CD8-positive, alpha-beta memory T cell (primary cell): ENCODE results near the gene PNCK. TPM values are rescaled to one million over a fixed set of nuclear protein-coding genes. Genes with fewer than 3 reads are reported as not detected.
"Not testable (repeated sequence)": the region's sequence is repeated elsewhere in the genome, so short reads cannot be mapped to it uniquely, and the experiment has no call there.

ENCODE experiments used
- CTCF ChIA-PET: fragments of 350-600 bp; sonication (Branson Sonifier 250); formaldehyde crosslinking; loops from one replicate; lab custom pipeline; 2021; ENCODE audit warnings: antibody characterized with exemption; lab: Charles Lee
- POLR2A ChIA-PET: fragments of 350-600 bp; sonication (Branson Sonifier 250); formaldehyde crosslinking; loops from one replicate; lab custom pipeline; 2021; ENCODE audit warnings: antibody characterized with exemption; lab: Charles Lee
- DNase-seq, 5 donors: peaks; one replicate each; pipeline versions ENCODE4 v3.0.0 to v3.0.0-alpha.2; 2020 to 2022; ENCODE audit warnings: mixed read lengths in 1 of 5
- H3K27ac ChIP-seq: one replicate; pipeline ENCODE4 v1.7.0; 2013; ENCODE audit warnings: low read depth, mild to moderate bottlenecking, low read length, moderate library complexity
- H3K27me3 ChIP-seq: 2 replicates; pipeline ENCODE4 v1.7.0; 2013; ENCODE audit warnings: low read length, mild to moderate bottlenecking; ENCODE audit not compliant: insufficient read depth, poor library complexity, severe bottlenecking
- H3K36me3 ChIP-seq: 2 replicates; pipeline ENCODE4 v1.7.0; 2013; ENCODE audit warnings: mild to moderate bottlenecking, low read length, moderate library complexity; ENCODE audit not compliant: insufficient read depth
- H3K4me1 ChIP-seq: 2 replicates; pipeline ENCODE4 v1.7.0; 2013; ENCODE audit warnings: mild to moderate bottlenecking, low read length, moderate library complexity; ENCODE audit not compliant: insufficient read depth
- H3K4me3 ChIP-seq: 2 replicates; pipeline ENCODE4 v1.7.0; 2013; ENCODE audit warnings: mild to moderate bottlenecking, low read length
- H3K9me3 ChIP-seq: 2 replicates; pipeline ENCODE4 v1.7.0; 2013; ENCODE audit warnings: mild to moderate bottlenecking, low read length
- H3K27ac Mint-ChIP-seq, 8 donors: one replicate each; pipeline ENCODE4 v1.8.0; 2020 to 2021; ENCODE audit warnings: mixed read lengths in 8 of 8, mild to moderate bottlenecking in 6 of 8, inconsistent platforms in 3 of 8, moderate library complexity in 3 of 8
- H3K27me3 Mint-ChIP-seq, 2 donors: one replicate each; pipeline ENCODE4 v1.8.0; 2020 to 2021; ENCODE audit warnings: mixed read lengths in 2 of 2, mild to moderate bottlenecking in 1 of 2, moderate library complexity in 1 of 2
- H3K36me3 Mint-ChIP-seq, 3 donors: one replicate each; pipeline ENCODE4 v1.8.0; 2020 to 2021; ENCODE audit warnings: mixed read lengths in 3 of 3, inconsistent platforms in 1 of 3, mild to moderate bottlenecking in 1 of 3
- H3K4me1 Mint-ChIP-seq, 3 donors: one replicate each; pipeline ENCODE4 v1.8.0; 2020 to 2021; ENCODE audit warnings: mixed read lengths in 3 of 3, inconsistent platforms in 1 of 3, mild to moderate bottlenecking in 1 of 3
- H3K4me3 Mint-ChIP-seq, 7 donors: one replicate each; pipeline ENCODE4 v1.8.0; 2020 to 2021; ENCODE audit warnings: mixed read lengths in 7 of 7, mild to moderate bottlenecking in 6 of 7, moderate library complexity in 4 of 7, inconsistent platforms in 2 of 7
- H3K9me3 Mint-ChIP-seq, 5 donors: one replicate each; pipeline ENCODE4 v1.8.0; 2020 to 2022; ENCODE audit warnings: mixed read lengths in 5 of 5, mild to moderate bottlenecking in 3 of 5, moderate library complexity in 2 of 5, inconsistent platforms in 1 of 5
- polyA plus RNA-seq: library from polyadenylated mRNA; unstranded; fragments of 300-500 nt; fragmentation: Illumina TruSeq; gene quantifications from one replicate; pipeline ENCODE4 v1.2.3, GENCODE V29; 2021
- total RNA-seq, 2 experiments: library from RNA; stranded (reverse); gene quantifications; one replicate each; pipeline ENCODE4 v1.2.3, GENCODE V29; 2021

Gene PNCK
- total and polyA plus RNA-seq, 3 experiments from 2014 or later: not detected

DNA sequence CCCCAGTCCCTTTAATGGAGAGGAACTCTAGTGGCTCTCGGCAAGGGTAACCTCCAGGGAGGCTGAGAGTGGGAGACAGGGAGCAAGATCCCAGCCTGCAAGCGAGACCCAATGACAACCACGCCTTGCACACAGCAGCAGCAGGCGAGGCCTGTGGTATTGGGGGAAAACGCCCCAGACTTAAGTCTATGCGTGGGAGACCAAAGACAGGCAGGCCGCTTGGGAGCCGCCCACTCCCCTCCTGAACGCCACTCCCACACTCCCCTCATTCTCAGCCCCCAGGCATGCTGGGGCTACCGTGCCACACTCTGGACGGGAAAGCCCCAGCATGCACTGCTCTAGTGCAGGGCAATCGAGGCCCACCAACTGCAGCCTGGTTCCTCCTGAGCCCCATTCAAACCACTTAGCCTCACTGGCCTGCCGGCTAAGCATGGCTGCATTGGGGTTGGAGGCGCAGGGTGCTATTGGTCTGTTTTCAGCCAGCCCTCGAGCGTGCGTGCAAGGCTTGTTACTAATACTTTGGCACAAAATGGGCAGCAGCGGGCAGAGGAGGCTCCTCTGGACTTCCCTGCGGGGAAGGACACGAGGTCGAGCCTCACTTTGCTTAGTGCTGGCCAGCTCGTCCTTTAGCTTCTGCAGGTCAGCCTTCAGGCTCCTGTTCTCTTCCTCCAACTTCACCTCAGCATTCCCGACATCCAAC, 28.9 kb upstream of the PNCK start:
- H3K9me3 Mint-ChIP-seq: no peaks in the 10 kb centered on the region
- peaks cover 0 to 4% (median 2%) of the 10 kb centered on the region in 3 donors for H3K4me1 Mint-ChIP-seq
- POLR2A ChIA-PET: no interaction called here
- no peak for DNase-seq
- no peaks in the 10 kb centered on the region for H3K4me1 ChIP-seq
- H3K36me3 ChIP-seq: no peaks in the 10 kb centered on the region
- no peak overlapping the region for H3K27ac ChIP-seq
- H3K4me3 ChIP-seq: no peak overlapping the region
- H3K4me3 Mint-ChIP-seq: no peak overlapping the region
- H3K27me3 Mint-ChIP-seq: peaks cover 0 to 6% of the 10 kb centered on the region in 2 donors
- no peaks in the 10 kb centered on the region for H3K27me3 ChIP-seq
- no peak overlapping the region for H3K27ac Mint-ChIP-seq
- no peaks in the 10 kb centered on the region for H3K9me3 ChIP-seq
- CTCF ChIA-PET: no interaction called here
- peaks cover 0 to 63% (median 0%) of the 10 kb centered on the region in 3 donors for H3K36me3 Mint-ChIP-seq

DNA sequence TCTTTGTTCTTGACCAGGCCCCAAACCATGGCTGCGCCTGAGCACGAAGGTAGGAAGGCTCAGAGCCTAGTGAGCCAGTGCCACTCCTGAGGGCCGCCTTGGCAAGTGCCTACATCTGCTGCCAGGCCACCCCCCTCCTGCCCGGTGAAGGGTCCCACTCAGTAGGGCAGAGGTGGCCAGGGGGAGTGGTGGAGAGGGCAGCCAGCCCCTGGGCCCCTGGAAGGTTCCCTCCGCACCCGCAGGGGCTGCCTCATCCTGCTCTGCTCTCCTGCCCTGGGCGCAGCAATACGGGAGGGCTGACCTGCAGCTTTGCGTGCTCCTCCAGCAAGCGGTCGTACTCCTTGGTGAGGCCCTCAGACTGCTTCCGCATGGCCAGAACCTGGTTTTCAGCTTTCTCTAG, 28.1 kb upstream of the PNCK start:
- H3K4me3 Mint-ChIP-seq: no peak overlapping the region
- peaks cover 0 to 8% of the 10 kb centered on the region in 2 donors for H3K27me3 Mint-ChIP-seq
- POLR2A ChIA-PET: no interaction called here
- no peaks in the 10 kb centered on the region for H3K9me3 ChIP-seq
- DNase-seq: no peak
- H3K27me3 ChIP-seq: no peaks in the 10 kb centered on the region
- H3K27ac Mint-ChIP-seq: no peak overlapping the region
- no peaks in the 10 kb centered on the region for H3K4me1 ChIP-seq
- no peaks in the 10 kb centered on the region for H3K36me3 ChIP-seq
- CTCF ChIA-PET: no interaction called here
- peaks cover 0 to 3% (median 2%) of the 10 kb centered on the region in 3 donors for H3K4me1 Mint-ChIP-seq
- no peak overlapping the region for H3K4me3 ChIP-seq
- H3K36me3 Mint-ChIP-seq: peaks cover 0 to 67% (median 0%) of the 10 kb centered on the region in 3 donors
- H3K9me3 Mint-ChIP-seq: no peaks in the 10 kb centered on the region
- H3K27ac ChIP-seq: no peak overlapping the region

DNA sequence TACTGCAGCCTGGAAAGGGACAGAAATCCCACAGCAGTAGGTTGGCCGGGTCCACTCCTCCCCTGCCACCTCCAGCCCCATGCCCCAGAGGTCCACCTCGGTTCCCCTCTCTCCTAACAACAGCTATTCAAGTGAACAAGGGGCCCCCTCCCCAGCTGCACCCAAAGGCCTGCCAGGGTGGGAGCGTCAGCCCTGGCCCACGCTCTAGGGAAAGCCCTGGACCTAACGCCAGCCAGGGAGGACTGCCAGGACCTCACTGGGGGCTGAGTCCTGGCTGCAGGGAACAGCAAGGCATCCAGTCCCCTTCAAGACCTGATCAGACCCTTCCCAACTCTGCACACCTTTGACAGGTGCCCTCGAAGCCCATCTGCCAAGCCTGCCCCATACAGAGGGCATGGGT, 27.4 kb upstream of the PNCK start:
- H3K27ac ChIP-seq: no peak overlapping the region
- H3K9me3 ChIP-seq: no peaks in the 10 kb centered on the region
- CTCF ChIA-PET: no interaction called here
- POLR2A ChIA-PET: no interaction called here
- no peaks in the 10 kb centered on the region for H3K4me1 ChIP-seq
- Mint-ChIP-seq H3K36me3 (peaks cover 0 to 64% (median 0%) of the 10 kb centered on the region in 3 donors), H3K27me3 (peaks cover 0 to 5% of the 10 kb centered on the region in 2 donors), H3K4me3 (no peak overlapping the region), H3K4me1 (peaks cover 0 to 2% (median 0%) of the 10 kb centered on the region in 3 donors), H3K27ac (no peak overlapping the region), H3K9me3 (no peaks in the 10 kb centered on the region)
- no peaks in the 10 kb centered on the region for H3K27me3 ChIP-seq
- H3K36me3 ChIP-seq: no peaks in the 10 kb centered on the region
- DNase-seq: no peak
- H3K4me3 ChIP-seq: no peak overlapping the region

DNA sequence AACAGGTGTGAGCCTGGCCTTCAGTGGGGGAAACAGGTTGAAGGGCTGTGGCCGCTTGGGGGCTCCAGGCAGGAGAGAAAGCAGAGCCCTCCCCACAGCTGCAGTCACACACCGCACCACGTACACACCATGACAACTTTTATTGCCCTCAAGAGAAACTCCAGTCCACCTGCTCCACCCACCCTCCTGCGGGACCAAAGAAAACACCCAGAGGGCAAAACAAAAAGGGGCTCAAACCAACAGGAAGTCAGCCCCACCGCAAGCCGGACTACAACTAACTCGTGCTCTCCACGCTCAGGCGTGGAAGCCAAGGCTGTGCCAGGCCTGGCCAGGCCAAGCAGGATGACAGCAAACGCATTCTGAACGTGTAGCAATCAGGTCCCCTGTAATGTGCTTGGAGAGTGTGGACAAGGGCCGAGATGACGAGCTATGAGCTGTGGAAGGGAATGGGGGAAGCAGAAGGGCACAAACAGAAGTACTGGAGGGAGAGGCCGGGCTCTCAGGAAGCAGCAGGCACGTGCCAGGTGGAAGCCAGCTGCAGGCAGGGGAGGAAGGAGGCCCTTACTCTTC, 26.8 kb upstream of the PNCK start:
- Mint-ChIP-seq H3K9me3 (no peaks in the 10 kb centered on the region), H3K4me1 (peaks cover 0 to 2% (median 0%) of the 10 kb centered on the region in 3 donors), H3K36me3 (peaks cover 0 to 68% (median 0%) of the 10 kb centered on the region in 3 donors), H3K4me3 (no peak overlapping the region), H3K27me3 (peaks cover 0 to 5% of the 10 kb centered on the region in 2 donors), H3K27ac (peak overlapping the region in 1 of 8 donors; percentile 21)
- Histone ChIP-seq H3K36me3 (no peaks in the 10 kb centered on the region), H3K4me1 (no peaks in the 10 kb centered on the region), H3K27ac (no peak overlapping the region), H3K4me3 (no peak overlapping the region), H3K9me3 (no peaks in the 10 kb centered on the region), H3K27me3 (no peaks in the 10 kb centered on the region)
- DNase-seq: no peak
- ChIA-PET CTCF (no interaction called here), POLR2A (no interaction called here)

DNA sequence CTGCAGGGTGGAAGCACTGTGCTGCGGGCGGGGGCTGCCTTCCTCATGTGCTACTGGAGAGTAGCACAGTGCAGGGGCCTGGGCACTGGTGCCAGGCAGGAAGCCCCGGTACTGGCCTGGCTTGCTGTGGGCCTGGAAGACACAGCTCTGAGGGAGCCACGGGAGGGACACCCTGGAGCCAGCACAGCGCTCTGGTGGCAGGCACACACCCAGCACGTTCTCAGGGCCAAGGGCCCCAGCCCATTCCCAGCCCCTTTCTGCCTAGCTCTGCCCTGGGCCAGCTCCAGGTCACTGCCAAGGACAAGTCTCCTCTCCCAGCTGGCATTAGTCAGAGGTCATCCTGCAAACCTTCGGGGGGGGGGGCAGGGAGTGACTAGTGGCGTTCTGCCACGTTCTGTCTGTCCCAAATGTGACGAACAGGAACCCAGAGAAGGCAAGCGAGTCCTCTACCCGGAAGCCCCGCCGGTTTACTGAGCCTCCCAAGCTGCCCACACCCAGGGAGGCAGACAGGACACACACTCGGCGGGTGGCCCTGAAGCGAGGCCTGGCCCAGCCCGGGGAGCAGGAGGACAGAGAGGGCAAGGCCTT, 26.3 kb upstream of the PNCK start:
- H3K27ac Mint-ChIP-seq: peak overlapping the region in 1 of 8 donors; percentile 21
- H3K27me3 ChIP-seq, POLR2A ChIA-PET, H3K9me3 Mint-ChIP-seq, H3K4me1 Mint-ChIP-seq, DNase-seq, H3K36me3 ChIP-seq, H3K4me3 Mint-ChIP-seq, H3K27ac ChIP-seq, H3K4me3 ChIP-seq, H3K4me1 ChIP-seq, H3K27me3 Mint-ChIP-seq, H3K9me3 ChIP-seq: not testable (repeated sequence)
- H3K36me3 Mint-ChIP-seq: peaks cover 0 to 66% (median 0%) of the 10 kb centered on the region in 3 donors
- CTCF ChIA-PET: interaction anchor here (1.6 kb wide), 1 partner anchor 144 kb away, joined by 4 read pairs; no protein-coding TSS in a partner anchor

DNA sequence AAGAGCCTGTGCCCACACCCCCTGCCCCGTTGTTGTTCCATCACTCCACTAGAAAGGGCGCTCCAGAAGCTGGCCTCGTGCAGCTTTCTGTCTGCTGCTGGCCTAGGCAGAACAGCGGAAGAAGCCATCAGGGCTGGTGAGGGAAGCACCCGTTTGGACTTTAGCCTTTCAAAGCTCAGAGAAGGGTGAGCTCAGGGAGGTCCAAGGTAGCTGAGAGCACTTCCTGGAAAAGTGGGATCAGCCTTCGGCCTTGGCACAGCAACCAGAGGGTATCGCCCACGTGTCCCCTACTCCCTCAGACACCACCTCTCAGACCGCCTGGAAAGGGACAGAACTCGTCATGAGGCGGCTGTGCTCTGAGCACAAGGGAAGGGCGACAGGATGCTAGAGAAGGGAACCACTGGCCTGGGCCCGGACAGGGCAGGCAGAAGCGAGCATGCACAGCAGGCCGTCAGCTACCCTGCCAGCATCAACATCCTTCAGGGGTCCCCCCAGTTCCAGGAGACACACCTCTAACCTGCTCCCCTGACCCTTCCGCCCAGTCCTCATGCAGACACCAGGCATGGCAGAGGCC, 25.7 kb upstream of the PNCK start:
- H3K4me1 ChIP-seq, DNase-seq, H3K9me3 Mint-ChIP-seq, H3K4me3 Mint-ChIP-seq, H3K9me3 ChIP-seq, H3K27me3 ChIP-seq, H3K36me3 ChIP-seq, H3K4me1 Mint-ChIP-seq, POLR2A ChIA-PET, H3K27ac ChIP-seq, H3K27me3 Mint-ChIP-seq, H3K27ac Mint-ChIP-seq, H3K4me3 ChIP-seq: not testable (repeated sequence)
- H3K36me3 Mint-ChIP-seq: peaks cover 0 to 61% (median 0%) of the 10 kb centered on the region in 3 donors
- CTCF ChIA-PET: interaction anchor here (1.6 kb wide), 1 partner anchor 144 kb away, joined by 4 read pairs; no protein-coding TSS in a partner anchor

DNA sequence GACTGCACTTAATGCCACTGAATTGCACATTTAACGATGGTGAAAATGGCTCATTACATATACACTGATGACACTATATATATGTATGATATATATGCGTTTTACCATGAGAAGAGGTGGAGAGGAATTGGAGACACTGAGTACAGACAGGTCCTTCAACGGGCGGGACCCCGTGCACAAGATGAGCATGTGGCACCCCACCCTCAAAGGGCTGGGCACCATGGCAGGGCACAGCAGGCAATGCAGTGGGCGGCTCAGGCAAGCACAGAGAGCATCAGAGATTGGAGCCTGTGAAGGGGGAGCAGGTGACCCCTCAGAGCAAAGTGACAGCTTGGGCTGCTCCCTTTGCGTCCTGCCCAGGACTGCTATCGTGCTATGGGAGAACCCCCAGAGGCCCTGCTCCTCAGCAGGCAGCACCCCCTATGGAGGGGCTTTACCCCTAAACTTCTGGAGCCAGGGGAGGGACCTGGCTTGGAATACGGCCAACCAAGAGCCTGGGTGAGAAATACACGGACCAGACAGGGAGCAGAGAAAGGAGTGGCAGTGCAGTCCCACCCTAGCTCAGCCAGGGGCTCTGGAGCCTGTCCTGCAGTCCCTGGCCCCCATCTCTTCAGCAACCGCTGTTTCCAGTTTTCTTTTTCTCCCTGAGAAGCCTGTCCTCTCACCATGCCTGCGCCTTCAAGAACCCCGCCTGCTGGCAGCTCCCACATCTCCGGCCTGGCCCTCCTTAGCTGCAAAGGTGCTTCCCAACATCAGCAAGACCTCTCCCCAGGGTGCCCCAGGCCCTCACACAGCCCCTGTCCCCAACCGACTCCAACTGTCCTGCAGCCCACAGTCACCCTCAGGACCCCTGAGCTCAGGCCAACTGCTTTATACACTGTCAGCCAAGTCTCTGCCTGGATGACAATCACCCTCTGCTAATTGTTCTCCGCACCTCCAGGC, 24.6 kb upstream of the PNCK start:
- H3K9me3 ChIP-seq: no peaks in the 10 kb centered on the region
- CTCF ChIA-PET: interaction anchor here (1.6 kb wide), 1 partner anchor 143 kb away, joined by 4 read pairs; no protein-coding TSS in a partner anchor
- no peak for DNase-seq
- no peak overlapping the region for H3K27ac ChIP-seq
- H3K27ac Mint-ChIP-seq: peak overlapping the region in 3 of 8 donors; percentile 32 to 63 (median 50)
- H3K4me3 Mint-ChIP-seq: no peak overlapping the region
- POLR2A ChIA-PET: no interaction called here
- H3K36me3 ChIP-seq: no peaks in the 10 kb centered on the region
- peaks cover 0 to 5% of the 10 kb centered on the region in 2 donors for H3K27me3 Mint-ChIP-seq
- H3K36me3 Mint-ChIP-seq: peaks cover 0 to 56% (median 0%) of the 10 kb centered on the region in 3 donors
- no peaks in the 10 kb centered on the region for H3K27me3 ChIP-seq
- H3K4me1 ChIP-seq: no peaks in the 10 kb centered on the region
- no peak overlapping the region for H3K4me3 ChIP-seq
- no peaks in the 10 kb centered on the region for H3K9me3 Mint-ChIP-seq
- no peaks in the 10 kb centered on the region for H3K4me1 Mint-ChIP-seq
